H1 (cell line): ENCODE data around the gene MYOM3. TPM values are rescaled to one million over a fixed set of nuclear protein-coding genes. Genes with fewer than 3 reads are reported as not detected.

Experiments used
- ATF2 ChIP-seq: IDR thresholded peaks from 2 replicates; pipeline ENCODE4 v1.6.1; 2012; ENCODE audit warnings: low read length, inconsistent platforms
- BRCA1 ChIP-seq: IDR thresholded peaks from 2 replicates; pipeline ENCODE4 v1.6.1; 2012; ENCODE audit warnings: low read depth, low read length, improper control_type of control experiment
- CHD1 ChIP-seq: IDR thresholded peaks from 2 replicates; pipeline ENCODE4 v1.6.1; 2012; ENCODE audit warnings: low read depth, low read length, improper control_type of control experiment
- GABPA ChIP-seq: IDR thresholded peaks from 2 replicates; pipeline ENCODE4 v1.6.1; 2011; ENCODE audit warnings: mild to moderate bottlenecking, low read length, moderate library complexity, borderline replicate concordance; ENCODE audit not compliant: insufficient read depth
- NRF1 ChIP-seq: IDR thresholded peaks from 2 replicates; pipeline ENCODE4 v1.6.1; 2011; ENCODE audit warnings: mild to moderate bottlenecking, low read depth, low read length, improper control_type of control experiment
- POU5F1 ChIP-seq: IDR thresholded peaks from 2 replicates; pipeline ENCODE4 v1.6.1; 2011; ENCODE audit warnings: low read depth, mild to moderate bottlenecking, low read length, moderate library complexity
- RAD21 ChIP-seq, 2 experiments: IDR thresholded peaks in 1 of 2; conservative IDR thresholded peaks in 1 of 2; 2 replicates each; pipeline ENCODE4 v1.6.1; 2011; ENCODE audit warnings: low read depth in 2 of 2, low read length in 2 of 2, improper control_type of control experiment in 1 of 2, inconsistent platforms in 1 of 2, mild to moderate bottlenecking in 1 of 2, moderate library complexity in 1 of 2
- SIRT6 ChIP-seq: IDR thresholded peaks from one replicate; pipeline ENCODE4 v1.7.1; 2012; ENCODE audit warnings: low read length, inconsistent platforms
- SP2 ChIP-seq: IDR thresholded peaks from 2 replicates; pipeline ENCODE4 v1.6.1; 2012; ENCODE audit warnings: mild to moderate bottlenecking, low read length, inconsistent platforms
- ZNF274 ChIP-seq: IDR thresholded peaks from 2 replicates; pipeline ENCODE4 v1.7.0; 2012; ENCODE audit warnings: low read length, borderline replicate concordance; ENCODE audit errors: extremely low read depth
- polyA plus RNA-seq, 7 experiments: library from polyadenylated mRNA; depleted of rRNA in 3 of 7; stranded (reverse) in 5 of 7; unstranded in 2 of 7; fragments of >200 nt in 5 of 7; fragments of 200-250 nt in 2 of 7; gene quantifications; 1 replicate in 5 of 7; 2 replicates in 1 of 7; 4 replicates in 1 of 7; pipeline versions ENCODE4 v1.2.1 to v1.2.3, GENCODE V29; 2011 to 2013; ENCODE audit warnings: missing spikeins in 2 of 7, mixed read lengths in 2 of 7
- total RNA-seq: library from RNA; stranded (reverse); fragmentation: NEBNext Ultra II Directional; extraction: Animal tissue kit (Norgen Biotek cat#: 25700); gene quantifications from 2 replicates; pipeline ENCODE4 v1.2.1, GENCODE V29; 2021

The MYOM3 gene
- total and polyA plus RNA-seq, 2 of the 8 experiments (the other 6 are each of a cell fraction or from before 2014, with no cell fraction given): 0.08 to 0.09 TPM

DNA sequence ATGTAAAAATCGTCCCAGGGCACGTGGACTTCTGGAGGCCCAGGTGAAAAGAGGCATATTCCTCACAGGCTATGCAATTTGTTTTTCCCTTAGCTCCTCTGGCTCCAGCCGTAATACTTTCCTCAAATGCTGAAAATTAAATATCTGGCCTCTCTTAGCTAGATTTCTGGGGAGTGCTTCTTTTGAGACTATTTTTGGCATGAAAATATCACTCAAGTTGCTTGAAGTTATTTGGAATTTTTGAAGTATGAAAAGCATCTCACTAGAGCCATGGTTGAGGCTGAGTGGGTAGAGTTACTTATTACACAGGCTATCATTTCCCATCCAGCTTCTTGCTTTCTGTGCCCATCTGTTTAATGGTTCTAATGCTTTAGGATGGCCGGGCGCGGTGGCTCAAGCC, 59.7 kb downstream of the MYOM3 start (continued):
- TF ChIP-seq ATF2 (no peak), ZNF274 (no peak), RAD21 (IDR thresholded peaks at IDR 0.05 in 1 of 2, conservative IDR thresholded peaks at IDR 0.05 in 1 of 2; ENCODE audit: low read depth in 2 of 2, low read length in 2 of 2) (no peak), CHD1 (no peak), SIRT6 (no peak), BRCA1 (no peak), POU5F1 (no peak), GABPA (no peak), NRF1 (no peak), SP2 (no peak)
